HepG2 (cell line): ENCODE data around the gene SEPTIN10. TPM values are rescaled to one million over a fixed set of nuclear protein-coding genes. Genes with fewer than 3 reads are reported as not detected.

ENCODE experiments used
- FIP1L1 ChIP-seq: fragments of 200-400 bp; formaldehyde crosslinking; IDR thresholded peaks from 2 replicates; pipeline ENCODE4 v1.6.1; 2018; ENCODE audit warnings: low read depth, mild to moderate bottlenecking, low read length, moderate library complexity, borderline replicate concordance; ENCODE audit not compliant: insufficient read depth
- FOXK1 ChIP-seq: sonication (generic); formaldehyde crosslinking; IDR thresholded peaks from 2 replicates; pipeline ENCODE4 v1.4.0; 2020; ENCODE audit warnings: low read depth, missing genetic modification reagents, borderline replicate concordance
- HBP1 ChIP-seq: IDR thresholded peaks from 2 replicates; pipeline ENCODE4 v1.6.1; 2016; ENCODE audit warnings: low read depth, control low read depth
- HES4 ChIP-seq: sonication (generic); formaldehyde crosslinking; IDR thresholded peaks from 2 replicates; pipeline ENCODE4 v1.9.0; 2021; ENCODE audit warnings: mild to moderate bottlenecking, missing genetic modification reagents, borderline replicate concordance
- HNF4A ChIP-seq: sonication (generic); formaldehyde crosslinking; IDR thresholded peaks from 2 replicates; pipeline ENCODE4 v1.4.0; 2020; ENCODE audit warnings: missing genetic modification reagents
- HNRNPK ChIP-seq: fragments of 200-400 bp; formaldehyde crosslinking; IDR thresholded peaks from 2 replicates; pipeline ENCODE4 v1.6.1; 2018; ENCODE audit warnings: low read length, low read depth, moderate library complexity, mild to moderate bottlenecking; ENCODE audit not compliant: poor library complexity, severe bottlenecking
- KMT2B ChIP-seq: IDR thresholded peaks from 2 replicates; pipeline ENCODE4 v1.6.1; 2016; ENCODE audit warnings: missing genetic modification reagents, missing compliant biosample characterization
- ONECUT2 ChIP-seq: sonication (generic); formaldehyde crosslinking; IDR thresholded peaks from 2 replicates; pipeline ENCODE4 v1.4.0; 2020; ENCODE audit warnings: missing genetic modification reagents
- ZBTB42 ChIP-seq: sonication (generic); formaldehyde crosslinking; IDR thresholded peaks from 2 replicates; pipeline ENCODE4 v1.5.0; 2020; ENCODE audit warnings: mild to moderate bottlenecking, missing genetic modification reagents
- ZFP82 ChIP-seq: sonication (generic); formaldehyde crosslinking; IDR thresholded peaks from 2 replicates; pipeline ENCODE4 v1.5.1; 2020; ENCODE audit warnings: mild to moderate bottlenecking, missing genetic modification reagents, borderline replicate concordance
- ZFX ChIP-seq: sonication (generic); formaldehyde crosslinking; IDR thresholded peaks from 2 replicates; pipeline ENCODE4 v1.4.0; 2020; ENCODE audit warnings: mild to moderate bottlenecking, low read depth, missing genetic modification reagents, moderate library complexity
- ZNF484 ChIP-seq: sonication (generic); formaldehyde crosslinking; IDR thresholded peaks from 2 replicates; pipeline ENCODE4 v1.5.1; 2020; ENCODE audit warnings: mild to moderate bottlenecking, low read depth, missing genetic modification reagents, borderline replicate concordance
- ZNF557 ChIP-seq: sonication (generic); formaldehyde crosslinking; IDR thresholded peaks from 2 replicates; pipeline ENCODE4 v1.4.0; 2020; ENCODE audit warnings: missing genetic modification reagents
- ZNF75D ChIP-seq: sonication (generic); formaldehyde crosslinking; IDR thresholded peaks from 2 replicates; pipeline ENCODE4 v1.8.1; 2023; ENCODE audit warnings: missing genetic modification reagents, mild to moderate bottlenecking, borderline replicate concordance
- ZNF770 ChIP-seq: sonication (generic); formaldehyde crosslinking; IDR thresholded peaks from 2 replicates; pipeline ENCODE4 v1.5.0; 2020; ENCODE audit warnings: mild to moderate bottlenecking, missing genetic modification reagents
- ZNF883 ChIP-seq: sonication (generic); formaldehyde crosslinking; IDR thresholded peaks from 2 replicates; pipeline ENCODE4 v1.5.1; 2020; ENCODE audit warnings: mild to moderate bottlenecking, missing genetic modification reagents; ENCODE audit errors: not compliant biosample characterization
- polyA plus RNA-seq, 8 experiments: library from polyadenylated mRNA; depleted of rRNA in 3 of 8; stranded (reverse) in 7 of 8; unstranded in 1 of 8; fragments of >200 nt; fragmentation: Illumina TruSeq in 4 of 8; extraction: Trizol in 4 of 8; gene quantifications; 2 replicates each; pipeline versions ENCODE4 v1.2.1 to v1.2.3, GENCODE V29; 2011 to 2016; ENCODE audit warnings: low read depth in 4 of 8, missing spikeins in 1 of 8, mixed read lengths in 1 of 8; ENCODE audit not compliant: insufficient read depth in 1 of 8
- total RNA-seq, 5 experiments: library from RNA; depleted of rRNA; stranded (reverse); fragments of >200 nt; fragmentation: Illumina TruSeq; extraction: Trizol; gene quantifications; 2 replicates each; pipeline ENCODE4 v1.2.3, GENCODE V29; 2016; ENCODE audit warnings: low read depth in 1 of 5
- TF ChIP-seq, protein P1 (sequence below): sonication (generic); formaldehyde crosslinking; IDR thresholded peaks from 2 replicates; pipeline ENCODE4 v1.8.0; 2022; ENCODE audit warnings: mild to moderate bottlenecking, missing genetic modification reagents, moderate library complexity
- TF ChIP-seq, protein P2 (sequence below): sonication (generic); formaldehyde crosslinking; IDR thresholded peaks from 2 replicates; pipeline ENCODE4 v1.4.0; 2020; ENCODE audit warnings: missing genetic modification reagents
- TF ChIP-seq, protein P3 (sequence below): sonication (generic); formaldehyde crosslinking; IDR thresholded peaks from 2 replicates; pipeline ENCODE4 v1.5.1; 2020; ENCODE audit warnings: missing genetic modification reagents, mild to moderate bottlenecking, borderline replicate concordance

SEPTIN10 gene
- total and polyA plus RNA-seq, 2 of the 13 experiments (the other 11 are each of a cell fraction or from before 2014, with no cell fraction given) = 45.8 to 67.5 TPM

DNA sequence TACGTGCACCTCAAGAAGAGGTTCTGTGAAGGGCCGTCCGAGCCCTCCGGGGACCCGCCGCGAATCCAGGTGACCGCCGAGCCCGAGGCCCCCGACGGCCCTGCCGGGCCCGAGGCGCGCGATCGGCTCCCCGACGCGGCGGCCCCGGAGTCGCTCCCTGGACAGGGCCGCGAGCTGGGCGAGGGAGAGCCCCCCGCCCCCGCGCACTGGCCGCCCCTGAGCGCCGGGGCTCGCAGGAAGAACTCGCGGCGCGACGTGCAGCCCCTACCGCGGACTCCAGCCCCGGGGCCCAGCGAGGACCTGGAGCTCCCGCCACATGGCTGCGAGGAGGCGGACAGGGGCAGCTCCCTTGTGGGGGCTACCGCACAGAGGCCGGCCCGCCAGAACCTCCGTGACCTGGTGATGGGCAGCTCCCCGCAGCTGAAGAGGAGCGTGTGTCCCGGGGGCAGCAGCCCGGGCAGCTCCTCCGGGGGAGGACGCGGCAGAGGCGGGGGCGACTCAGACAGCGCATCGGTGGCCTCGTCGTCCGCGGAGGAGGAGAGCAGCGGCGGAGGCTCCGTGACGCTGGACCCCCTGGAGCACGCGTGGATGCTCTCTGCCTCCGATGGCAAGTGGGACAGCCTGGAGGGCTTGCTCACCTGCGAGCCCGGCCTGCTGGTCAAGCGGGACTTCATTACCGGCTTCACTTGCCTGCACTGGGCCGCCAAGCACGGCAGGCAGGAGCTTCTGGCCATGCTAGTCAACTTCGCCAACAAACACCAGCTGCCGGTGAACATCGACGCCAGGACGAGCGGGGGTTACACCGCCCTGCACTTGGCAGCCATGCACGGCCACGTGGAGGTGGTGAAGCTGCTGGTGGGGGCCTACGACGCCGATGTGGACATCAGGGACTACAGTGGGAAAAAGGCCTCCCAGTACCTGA is 1.2 kb upstream of the SEPTIN10 start (continued):
- peak; percentile 89 for TF ChIP-seq HES4 (CRISPR knock-in tag)
- peak; percentile 51; the same call in 1 of the 2 replicates for TF ChIP-seq ZBTB42
- no peak for TF ChIP-seq FIP1L1
- TF ChIP-seq ZNF883 (CRISPR knock-in tag) = peak; percentile 89
- TF ChIP-seq HNRNPK = peak; percentile 3
- peak; percentile 85 for TF ChIP-seq ZFX (CRISPR knock-in tag)
- TF ChIP-seq ZNF770 (CRISPR knock-in tag) = peak; percentile 59
- TF ChIP-seq, protein P1, sequence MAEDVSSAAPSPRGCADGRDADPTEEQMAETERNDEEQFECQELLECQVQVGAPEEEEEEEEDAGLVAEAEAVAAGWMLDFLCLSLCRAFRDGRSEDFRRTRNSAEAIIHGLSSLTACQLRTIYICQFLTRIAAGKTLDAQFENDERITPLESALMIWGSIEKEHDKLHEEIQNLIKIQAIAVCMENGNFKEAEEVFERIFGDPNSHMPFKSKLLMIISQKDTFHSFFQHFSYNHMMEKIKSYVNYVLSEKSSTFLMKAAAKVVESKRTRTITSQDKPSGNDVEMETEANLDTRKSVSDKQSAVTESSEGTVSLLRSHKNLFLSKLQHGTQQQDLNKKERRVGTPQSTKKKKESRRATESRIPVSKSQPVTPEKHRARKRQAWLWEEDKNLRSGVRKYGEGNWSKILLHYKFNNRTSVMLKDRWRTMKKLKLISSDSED (CRISPR knock-in tag) = peak; percentile 58; the same call in 1 of the 2 replicates
- TF ChIP-seq ZNF484 (CRISPR knock-in tag) = peak; percentile 86; the same call in 1 of the 2 replicates
- TF ChIP-seq, protein P2, sequence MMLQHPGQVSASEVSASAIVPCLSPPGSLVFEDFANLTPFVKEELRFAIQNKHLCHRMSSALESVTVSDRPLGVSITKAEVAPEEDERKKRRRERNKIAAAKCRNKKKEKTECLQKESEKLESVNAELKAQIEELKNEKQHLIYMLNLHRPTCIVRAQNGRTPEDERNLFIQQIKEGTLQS = no peak
- TF ChIP-seq FOXK1 = no peak
- TF ChIP-seq HNF4A (CRISPR knock-in tag) = peak; percentile 6; the same call in 1 of the 2 replicates
- TF ChIP-seq HBP1 (CRISPR knock-in tag) = 0 out of 2 replicates have a peak, but pooled peaks have one; percentile 29
- peak; percentile 53; the same call in 1 of the 2 replicates for TF ChIP-seq KMT2B (CRISPR knock-in tag)
- TF ChIP-seq ONECUT2 (CRISPR knock-in tag) = no peak
- TF ChIP-seq, protein P3, sequence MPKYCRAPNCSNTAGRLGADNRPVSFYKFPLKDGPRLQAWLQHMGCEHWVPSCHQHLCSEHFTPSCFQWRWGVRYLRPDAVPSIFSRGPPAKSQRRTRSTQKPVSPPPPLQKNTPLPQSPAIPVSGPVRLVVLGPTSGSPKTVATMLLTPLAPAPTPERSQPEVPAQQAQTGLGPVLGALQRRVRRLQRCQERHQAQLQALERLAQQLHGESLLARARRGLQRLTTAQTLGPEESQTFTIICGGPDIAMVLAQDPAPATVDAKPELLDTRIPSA (CRISPR knock-in tag) = no peak
- TF ChIP-seq ZNF75D = 0 out of 2 replicates have a peak, but pooled peaks have one; percentile 63
- TF ChIP-seq ZNF557 (CRISPR knock-in tag) = 0 out of 2 replicates have a peak, but pooled peaks have one; percentile 64
- no peak for TF ChIP-seq ZFP82 (CRISPR knock-in tag)
